GM13976 (cell line): ENCODE data around the gene SYAP1.

Experiments
- DNase-seq: peaks from one replicate; pipeline ENCODE4 v3.0.0; 2012; ENCODE audit warnings: low spot score
- CTCF ChIP-seq: IDR thresholded peaks from 2 replicates; pipeline ENCODE4 v1.5.1; 2012; ENCODE audit warnings: borderline replicate concordance, mild to moderate bottlenecking; ENCODE audit not compliant: insufficient read depth; ENCODE audit errors: extremely low read depth, missing control alignments, control extremely low read depth
- in situ Hi-C: fragments of 300-500 bp; cut with MboI; formaldehyde crosslinking; loops from one replicate; pipeline ENCODE4 v1.12.0; 2022; ENCODE audit warnings: low sequenced_read_pairs, mixed read lengths, inconsistent platforms; ENCODE audit not compliant: unreplicated experiment

SYAP1 gene

GRCh38 chrX:16785247-16786138 is 66.1 kb downstream of the SYAP1 start:
- no peak for DNase-seq
- TF ChIP-seq CTCF: no peak
- in situ Hi-C loops: no loop called here

GRCh38 chrX:16786139-16786790 is 66.9 kb downstream of the SYAP1 start, which contains the start of gene TXLNG:
Gene TXLNG (plus strand): TSS chrX:16786466. CDS start chrX:16786488, 22 bp downstream.
- TF ChIP-seq CTCF: no peak
- in situ Hi-C loops: no loop called here
- DNase-seq: peak; percentile 94

- peak; percentile 55 for DNase-seq
- no peak for TF ChIP-seq CTCF
- in situ Hi-C loops: no loop called here
Observed at GRCh38 chrX:16786791-16787735, 67.7 kb downstream of the SYAP1 start.

GRCh38 chrX:16788477-16788876 is 69.1 kb downstream of the SYAP1 start:
- no peak for TF ChIP-seq CTCF
- in situ Hi-C loops: no loop called here
- no peak for DNase-seq

GRCh38 chrX:16796298-16796697 is 76.9 kb downstream of the SYAP1 start:
- no peak for DNase-seq
- in situ Hi-C loops: no loop called here

More at GRCh38 chrX:16796298-16796697, 76.9 kb downstream of the SYAP1 start:
- no peak for TF ChIP-seq CTCF
